SK-N-MC (cell line): Measurements from ENCODE around the gene PDZD8.

ENCODE experiments used
- EZH2 ChIP-seq: fragments of 200-600 bp; sonication (generic); IDR thresholded peaks from one replicate; pipeline ENCODE4 v1.6.1; 2017; ENCODE audit warnings: antibody characterized with exemption
- FOXP2 ChIP-seq: optimal IDR thresholded peaks from 2 replicates; pipeline ENCODE3; 2011; ENCODE audit warnings: mild to moderate bottlenecking, moderate library complexity; ENCODE audit not compliant: insufficient read depth; ENCODE audit errors: extremely low read length, control extremely low read depth
- POLR2AphosphoS5 ChIP-seq: IDR thresholded peaks from 2 replicates; pipeline ENCODE4 v1.6.1; 2012; ENCODE audit warnings: mild to moderate bottlenecking, low read depth, low read length, borderline replicate concordance

- TF ChIP-seq EZH2 (no peak), POLR2AphosphoS5 (no peak), FOXP2 (no peak)
Observed at GRCh38 chr10:117350909-117351308, 24.3 kb downstream of the PDZD8 start.
